Measurements from ENCODE around the gene TCEAL8.

The TCEAL8 gene, protein sequence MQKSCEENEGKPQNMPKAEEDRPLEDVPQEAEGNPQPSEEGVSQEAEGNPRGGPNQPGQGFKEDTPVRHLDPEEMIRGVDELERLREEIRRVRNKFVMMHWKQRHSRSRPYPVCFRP

DNA sequence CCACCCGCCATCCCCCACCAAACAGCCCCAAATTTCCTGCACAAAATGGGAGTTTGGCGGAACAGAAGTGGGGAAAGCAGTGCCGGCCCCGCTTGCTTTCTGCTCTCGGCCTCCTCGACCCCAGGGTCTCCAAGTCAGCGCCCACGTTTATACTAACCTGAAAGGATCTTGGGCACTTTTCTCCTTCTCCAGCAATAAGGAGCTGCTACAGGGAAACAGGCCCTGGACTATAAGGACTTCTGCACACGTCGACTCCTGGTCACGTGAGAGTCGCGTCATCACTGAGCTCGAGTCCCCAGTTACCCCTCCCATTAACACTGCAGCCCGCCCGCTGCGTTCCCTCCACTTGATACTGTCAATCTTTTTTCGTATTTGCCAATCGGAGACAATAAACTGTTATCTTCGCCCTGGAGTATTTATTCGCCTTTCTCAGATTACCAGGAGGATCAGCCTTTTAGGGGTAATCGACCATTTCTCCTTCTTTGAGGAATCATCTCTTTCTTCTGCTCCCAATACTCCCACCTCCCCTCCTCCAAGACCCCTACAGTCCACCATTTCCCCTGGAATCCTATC lies at the start of gene TCEAL8:
TCEAL8 (minus strand) TSS at position 235 of the 573 bp plus-strand sequence. CDS start 1,176 bp downstream, outside the sequence.
- H3K4me1 ChIP-seq (ENCODE audit: control insufficient read depth in 1 of 2, insufficient read depth in 2 of 2, low read length in 2 of 2): peaks cover 0 to 4% of the 10 kb centered on the region in 2 donors
- H3K4me3 ChIP-seq (ENCODE audit: low read depth in 1 of 2, low read length in 2 of 2): peak within 1 kb of the TSS; percentile 80 to 90
- H3K36me3 ChIP-seq (ENCODE audit: control insufficient read depth in 1 of 2, insufficient read depth in 2 of 2, low read length in 2 of 2): peaks cover 0 to 7% of the 10 kb centered on the region in 2 donors
- peak within 1 kb of the TSS; percentile 66 for H3K27ac ChIP-seq (ENCODE audit: low read depth, low read length)
- H3K9me3 ChIP-seq (ENCODE audit: control insufficient read depth in 1 of 2, low read length in 2 of 2): no peaks in the 10 kb centered on the region
- no peaks in the 10 kb centered on the region for H3K27me3 ChIP-seq (ENCODE audit: control insufficient read depth in 1 of 2, insufficient read depth in 2 of 2, low read length in 2 of 2)
- peak within 1 kb of the TSS; percentile 80 to 89 for H3K9ac ChIP-seq (ENCODE audit: low read depth in 1 of 2, low read length in 2 of 2)

DNA sequence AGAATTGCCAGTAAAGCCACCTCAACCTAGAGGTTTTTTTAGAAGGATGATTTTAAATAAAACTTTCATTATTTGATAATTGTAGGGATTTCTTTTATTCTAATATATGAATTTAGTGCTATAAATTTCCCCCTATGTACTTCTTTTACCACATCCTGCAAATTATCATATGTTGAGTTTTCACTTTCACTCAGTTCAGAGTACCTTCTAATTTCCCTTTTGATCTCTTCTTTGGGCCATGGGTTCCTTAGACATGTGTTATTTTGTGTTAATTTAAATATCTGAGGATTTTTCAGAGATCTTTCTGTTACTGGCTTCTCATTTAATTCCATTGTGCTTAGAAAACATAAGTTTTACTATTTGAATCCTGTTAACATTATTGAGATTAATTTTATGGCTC lies 49.8 kb upstream of the TCEAL8 start:
- Histone ChIP-seq H3K9me3 (ENCODE audit: control insufficient read depth in 1 of 2, low read length in 2 of 2) (no peaks in the 10 kb centered on the region), H3K27me3 (ENCODE audit: control insufficient read depth in 1 of 2, insufficient read depth in 2 of 2, low read length in 2 of 2) (no peaks in the 10 kb centered on the region)

DNA sequence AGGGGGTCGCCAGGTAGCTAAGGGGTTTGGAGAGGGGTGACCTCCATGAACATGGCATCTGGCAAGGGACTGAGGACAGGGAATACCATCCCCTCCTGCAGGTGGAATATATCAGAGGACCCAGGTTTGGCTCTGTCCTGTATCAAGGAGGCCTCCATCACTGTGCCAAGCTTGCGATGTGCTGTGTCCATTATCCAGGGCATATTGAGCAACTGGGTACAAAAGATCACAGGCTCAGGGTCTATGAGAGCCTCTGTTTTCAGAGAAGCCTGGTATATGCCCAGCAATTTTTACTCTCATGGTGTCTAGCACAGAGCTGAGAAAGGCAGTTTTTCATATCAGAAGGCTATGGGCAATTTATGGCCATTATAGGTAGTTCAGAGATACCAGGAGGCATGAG lies 38.2 kb upstream of the TCEAL8 start:
- H3K36me3 ChIP-seq (ENCODE audit: control insufficient read depth in 1 of 2, insufficient read depth in 2 of 2, low read length in 2 of 2): no peaks in the 10 kb centered on the region
- no peak overlapping the region for H3K4me3 ChIP-seq (ENCODE audit: low read depth in 1 of 2, low read length in 2 of 2)
- no peaks in the 10 kb centered on the region for H3K9me3 ChIP-seq (ENCODE audit: control insufficient read depth in 1 of 2, low read length in 2 of 2)
- no peaks in the 10 kb centered on the region for H3K4me1 ChIP-seq (ENCODE audit: control insufficient read depth in 1 of 2, insufficient read depth in 2 of 2, low read length in 2 of 2)
- no peak overlapping the region for H3K9ac ChIP-seq (ENCODE audit: low read depth in 1 of 2, low read length in 2 of 2)
- no peak overlapping the region for H3K27ac ChIP-seq (ENCODE audit: low read depth, low read length)
- H3K27me3 ChIP-seq (ENCODE audit: control insufficient read depth in 1 of 2, insufficient read depth in 2 of 2, low read length in 2 of 2): no peaks in the 10 kb centered on the region

More for the DNA sequence above, 49.8 kb upstream of the TCEAL8 start:
- Histone ChIP-seq H3K36me3 (ENCODE audit: control insufficient read depth in 1 of 2, insufficient read depth in 2 of 2, low read length in 2 of 2) (no peaks in the 10 kb centered on the region), H3K9ac (ENCODE audit: low read depth in 1 of 2, low read length in 2 of 2) (no peak overlapping the region), H3K4me1 (ENCODE audit: control insufficient read depth in 1 of 2, insufficient read depth in 2 of 2, low read length in 2 of 2) (no peaks in the 10 kb centered on the region), H3K4me3 (ENCODE audit: low read depth in 1 of 2, low read length in 2 of 2) (no peak overlapping the region), H3K27ac (ENCODE audit: low read depth, low read length) (no peak overlapping the region)

DNA sequence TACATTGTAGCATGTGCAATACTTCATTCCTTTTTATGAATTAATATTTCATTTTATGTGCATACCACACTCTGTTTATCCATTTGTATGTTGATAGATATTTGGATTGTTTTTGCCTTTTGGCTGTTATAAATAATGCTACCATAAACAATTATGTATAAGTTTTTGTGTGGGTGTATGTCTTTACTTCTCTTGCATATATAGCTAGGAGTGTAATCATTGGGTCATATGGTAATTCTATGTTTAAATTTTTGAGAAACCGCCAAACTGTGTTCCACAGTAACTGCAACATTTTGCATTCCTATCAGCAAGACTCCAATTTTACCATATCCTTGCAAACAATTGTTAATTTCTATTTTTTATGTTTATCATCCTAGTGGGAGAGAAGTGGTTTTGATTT lies 24.7 kb upstream of the TCEAL8 start:
- Histone ChIP-seq H3K4me3 (ENCODE audit: low read depth in 1 of 2, low read length in 2 of 2) (no peak overlapping the region), H3K27ac (ENCODE audit: low read depth, low read length) (no peak overlapping the region), H3K4me1 (ENCODE audit: control insufficient read depth in 1 of 2, insufficient read depth in 2 of 2, low read length in 2 of 2) (no peaks in the 10 kb centered on the region), H3K9me3 (ENCODE audit: control insufficient read depth in 1 of 2, low read length in 2 of 2) (no peaks in the 10 kb centered on the region), H3K36me3 (ENCODE audit: control insufficient read depth in 1 of 2, insufficient read depth in 2 of 2, low read length in 2 of 2) (no peaks in the 10 kb centered on the region), H3K27me3 (ENCODE audit: control insufficient read depth in 1 of 2, insufficient read depth in 2 of 2, low read length in 2 of 2) (peaks cover 0 to 4% of the 10 kb centered on the region in 2 donors), H3K9ac (ENCODE audit: low read depth in 1 of 2, low read length in 2 of 2) (no peak overlapping the region)

DNA sequence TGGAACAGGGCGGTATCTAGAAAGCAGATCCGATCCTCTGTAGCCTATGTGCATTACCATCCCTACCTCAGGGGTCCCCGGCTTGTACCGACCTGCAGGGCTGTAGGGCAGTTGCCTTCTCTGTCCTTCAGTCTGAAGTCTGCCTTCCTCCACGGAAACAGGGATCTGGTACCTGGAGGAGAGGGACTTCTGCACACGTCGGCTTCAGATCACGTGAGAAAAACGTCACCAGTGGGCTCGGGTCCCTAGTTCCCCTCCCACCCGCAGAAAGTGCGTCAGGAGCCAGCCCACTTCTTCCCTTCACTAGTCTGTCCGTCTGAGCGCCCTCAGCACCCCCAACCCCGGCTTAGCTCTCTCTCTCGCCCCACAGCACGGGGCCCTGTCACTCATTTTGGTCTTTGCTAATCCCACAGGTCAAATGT lies 21.6 kb upstream of the TCEAL8 start, which contains the start of gene TCEAL5:
TCEAL5 (minus strand) TSS at position 170 of the 422 bp plus-strand sequence. CDS start 2,187 bp downstream, outside the sequence.
- Histone ChIP-seq H3K9ac (ENCODE audit: low read depth in 1 of 2, low read length in 2 of 2) (no peak within 1 kb of the TSS), H3K4me3 (ENCODE audit: low read depth in 1 of 2, low read length in 2 of 2) (peak within 1 kb of the TSS; percentile 16 to 40), H3K27me3 (ENCODE audit: control insufficient read depth in 1 of 2, insufficient read depth in 2 of 2, low read length in 2 of 2) (peaks cover 0 to 4% of the 10 kb centered on the region in 2 donors), H3K4me1 (ENCODE audit: control insufficient read depth in 1 of 2, insufficient read depth in 2 of 2, low read length in 2 of 2) (no peaks in the 10 kb centered on the region), H3K9me3 (ENCODE audit: control insufficient read depth in 1 of 2, low read length in 2 of 2) (no peaks in the 10 kb centered on the region), H3K27ac (ENCODE audit: low read depth, low read length) (no peak within 1 kb of the TSS), H3K36me3 (ENCODE audit: control insufficient read depth in 1 of 2, insufficient read depth in 2 of 2, low read length in 2 of 2) (no peaks in the 10 kb centered on the region)

DNA sequence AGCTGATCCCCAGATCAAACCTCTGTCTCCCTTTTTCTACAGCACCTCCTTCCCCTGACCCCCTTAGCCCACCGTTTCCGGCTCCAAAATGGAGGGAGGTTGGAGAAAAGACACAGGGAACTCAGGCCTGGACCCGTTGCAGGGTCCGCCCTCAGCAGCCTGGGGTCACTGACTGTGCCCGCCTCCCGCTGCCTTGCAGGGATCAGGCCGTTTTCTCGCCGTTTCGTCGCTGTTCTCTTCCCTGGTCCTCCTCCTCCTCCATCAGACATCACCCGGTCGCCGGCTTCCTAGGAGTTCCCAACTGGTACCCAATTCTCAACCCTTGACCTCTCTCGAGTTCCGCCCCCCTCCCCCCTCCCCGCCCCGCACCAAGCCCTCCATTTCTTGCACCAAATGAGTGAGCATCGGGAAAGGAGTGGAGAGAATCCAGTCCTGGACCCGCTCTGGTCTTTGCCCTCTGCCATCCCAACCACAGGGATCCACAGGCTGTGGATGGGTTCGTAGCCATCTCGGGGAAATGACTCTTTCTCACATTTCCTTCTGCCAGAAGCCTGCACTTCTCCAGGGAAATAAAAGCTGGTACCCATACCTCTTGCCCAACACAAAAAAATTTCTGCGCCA lies 21.1 kb upstream of the TCEAL8 start:
- Histone ChIP-seq H3K4me1 (ENCODE audit: control insufficient read depth in 1 of 2, insufficient read depth in 2 of 2, low read length in 2 of 2) (no peaks in the 10 kb centered on the region), H3K9ac (ENCODE audit: low read depth in 1 of 2, low read length in 2 of 2) (no peak overlapping the region), H3K27ac (ENCODE audit: low read depth, low read length) (no peak overlapping the region), H3K36me3 (ENCODE audit: control insufficient read depth in 1 of 2, insufficient read depth in 2 of 2, low read length in 2 of 2) (no peaks in the 10 kb centered on the region), H3K27me3 (ENCODE audit: control insufficient read depth in 1 of 2, insufficient read depth in 2 of 2, low read length in 2 of 2) (peaks cover 0 to 4% of the 10 kb centered on the region in 2 donors), H3K4me3 (ENCODE audit: low read depth in 1 of 2, low read length in 2 of 2) (peak overlapping the region in 1 of 2 donors; percentile 40), H3K9me3 (ENCODE audit: control insufficient read depth in 1 of 2, low read length in 2 of 2) (no peaks in the 10 kb centered on the region)

DNA sequence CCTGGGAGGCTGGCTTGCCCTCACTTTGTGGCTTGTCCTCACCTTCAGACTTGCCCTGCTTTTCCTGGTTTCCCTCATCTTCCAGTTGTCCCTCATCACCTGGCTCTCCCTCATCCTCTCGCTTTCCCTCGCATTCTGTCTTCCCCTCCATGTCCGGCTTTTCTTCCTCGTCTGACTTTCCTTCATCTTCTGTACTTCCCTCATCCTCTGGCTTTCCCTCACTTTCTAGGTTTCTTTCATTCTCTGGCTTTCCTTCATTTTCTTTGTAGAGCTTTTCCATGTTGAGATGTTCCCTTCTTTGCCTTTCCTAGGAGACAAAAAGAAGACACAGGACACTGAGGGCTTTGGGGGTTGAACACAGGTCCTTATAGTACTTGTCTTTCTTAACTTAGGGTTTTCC lies 19.3 kb upstream of the TCEAL8 start:
- H3K27me3 ChIP-seq (ENCODE audit: control insufficient read depth in 1 of 2, insufficient read depth in 2 of 2, low read length in 2 of 2): peaks cover 0 to 4% of the 10 kb centered on the region in 2 donors
- no peaks in the 10 kb centered on the region for H3K4me1 ChIP-seq (ENCODE audit: control insufficient read depth in 1 of 2, insufficient read depth in 2 of 2, low read length in 2 of 2)
- H3K9me3 ChIP-seq (ENCODE audit: control insufficient read depth in 1 of 2, low read length in 2 of 2): no peaks in the 10 kb centered on the region
- no peak overlapping the region for H3K4me3 ChIP-seq (ENCODE audit: low read depth in 1 of 2, low read length in 2 of 2)
- H3K27ac ChIP-seq (ENCODE audit: low read depth, low read length): no peak overlapping the region
- no peak overlapping the region for H3K9ac ChIP-seq (ENCODE audit: low read depth in 1 of 2, low read length in 2 of 2)
- no peaks in the 10 kb centered on the region for H3K36me3 ChIP-seq (ENCODE audit: control insufficient read depth in 1 of 2, insufficient read depth in 2 of 2, low read length in 2 of 2)

DNA sequence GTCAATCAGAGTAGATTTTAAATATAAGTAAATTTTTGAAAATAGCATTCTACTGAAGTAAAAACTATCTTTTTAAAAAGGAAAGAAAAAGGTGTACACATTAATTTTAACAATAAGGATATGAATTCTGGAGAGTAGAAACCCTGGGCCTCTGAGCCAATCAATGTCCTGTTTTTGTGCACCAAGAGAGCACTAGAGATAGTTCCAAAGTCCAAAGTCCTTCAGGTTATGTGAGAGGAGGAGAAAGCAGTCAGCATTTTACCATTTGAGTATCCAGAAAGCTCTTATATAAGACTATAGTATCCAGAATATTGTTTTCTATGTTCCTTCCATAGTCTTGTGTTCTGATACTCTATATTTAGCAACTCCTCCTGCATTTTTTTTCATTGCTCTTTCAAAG lies 3.3 kb upstream of the TCEAL8 start:
- no peak overlapping the region for H3K9ac ChIP-seq (ENCODE audit: low read depth in 1 of 2, low read length in 2 of 2)
- no peaks in the 10 kb centered on the region for H3K36me3 ChIP-seq (ENCODE audit: control insufficient read depth in 1 of 2, insufficient read depth in 2 of 2, low read length in 2 of 2)
- H3K4me3 ChIP-seq (ENCODE audit: low read depth in 1 of 2, low read length in 2 of 2): no peak overlapping the region
- no peak overlapping the region for H3K27ac ChIP-seq (ENCODE audit: low read depth, low read length)
- peaks cover 0 to 4% of the 10 kb centered on the region in 2 donors for H3K4me1 ChIP-seq (ENCODE audit: control insufficient read depth in 1 of 2, insufficient read depth in 2 of 2, low read length in 2 of 2)
- no peaks in the 10 kb centered on the region for H3K27me3 ChIP-seq (ENCODE audit: control insufficient read depth in 1 of 2, insufficient read depth in 2 of 2, low read length in 2 of 2)
- no peaks in the 10 kb centered on the region for H3K9me3 ChIP-seq (ENCODE audit: control insufficient read depth in 1 of 2, low read length in 2 of 2)

DNA sequence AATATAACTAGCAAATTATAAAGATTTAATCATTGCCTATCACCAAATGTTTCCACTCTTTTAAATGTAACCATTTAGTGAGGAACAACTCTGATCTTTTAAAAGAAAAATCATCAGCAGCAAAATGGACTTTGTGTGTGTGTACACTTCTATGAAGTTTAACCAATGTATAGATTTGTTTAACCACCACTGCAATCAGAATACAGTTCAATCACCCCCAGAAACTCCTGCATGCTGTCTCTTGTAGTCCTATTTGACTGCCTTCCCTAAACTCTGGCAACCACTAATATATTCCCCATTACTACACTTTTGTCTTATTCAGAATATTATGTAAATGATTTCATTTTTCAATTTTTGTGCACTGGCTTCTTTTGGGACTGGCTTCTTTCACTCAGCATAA lies 1.7 kb upstream of the TCEAL8 start:
- H3K9ac ChIP-seq (ENCODE audit: low read depth in 1 of 2, low read length in 2 of 2): no peak overlapping the region
- no peak overlapping the region for H3K27ac ChIP-seq (ENCODE audit: low read depth, low read length)
- no peaks in the 10 kb centered on the region for H3K9me3 ChIP-seq (ENCODE audit: control insufficient read depth in 1 of 2, low read length in 2 of 2)
- peaks cover 0 to 7% of the 10 kb centered on the region in 2 donors for H3K36me3 ChIP-seq (ENCODE audit: control insufficient read depth in 1 of 2, insufficient read depth in 2 of 2, low read length in 2 of 2)
- H3K4me3 ChIP-seq (ENCODE audit: low read depth in 1 of 2, low read length in 2 of 2): no peak overlapping the region
- peaks cover 0 to 4% of the 10 kb centered on the region in 2 donors for H3K4me1 ChIP-seq (ENCODE audit: control insufficient read depth in 1 of 2, insufficient read depth in 2 of 2, low read length in 2 of 2)
- H3K27me3 ChIP-seq (ENCODE audit: control insufficient read depth in 1 of 2, insufficient read depth in 2 of 2, low read length in 2 of 2): no peaks in the 10 kb centered on the region

DNA sequence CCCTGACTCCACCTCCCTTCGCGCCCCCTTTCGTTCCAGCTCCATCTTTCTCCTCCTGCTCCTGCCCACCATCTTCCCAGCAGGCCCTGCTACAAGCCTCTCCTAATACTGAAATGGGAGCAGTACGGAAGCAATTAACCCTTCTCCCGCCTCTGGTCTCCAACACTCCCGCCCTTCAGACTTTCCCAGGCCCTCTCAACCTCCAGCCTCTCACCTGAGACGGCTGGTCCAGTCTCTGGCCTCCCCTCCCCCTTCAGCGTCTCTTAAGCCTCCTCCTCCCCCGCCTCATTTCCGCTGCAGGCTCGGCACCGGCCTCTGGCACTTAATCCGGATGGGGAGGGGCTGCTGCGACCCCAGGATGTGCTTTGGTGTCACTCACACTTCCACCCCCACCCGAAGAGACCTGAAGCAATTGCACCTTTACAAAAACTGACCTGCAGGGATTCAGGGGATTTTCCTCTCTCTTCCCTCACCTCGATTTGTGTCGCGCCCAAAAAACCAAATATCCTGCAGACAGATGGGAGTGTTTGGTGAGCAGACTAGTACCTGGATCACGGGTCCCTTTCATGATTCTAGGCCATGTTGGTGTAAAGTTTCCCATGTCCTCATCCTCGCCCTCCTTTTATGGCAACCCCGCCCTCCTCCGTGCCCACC lies 657 bp downstream of the TCEAL8 start:
- peak overlapping the region; percentile 80 to 89 for H3K9ac ChIP-seq (ENCODE audit: low read depth in 1 of 2, low read length in 2 of 2)
- H3K36me3 ChIP-seq (ENCODE audit: control insufficient read depth in 1 of 2, insufficient read depth in 2 of 2, low read length in 2 of 2): peaks cover 0 to 7% of the 10 kb centered on the region in 2 donors
- H3K27ac ChIP-seq (ENCODE audit: low read depth, low read length): peak overlapping the region; percentile 66

More for the DNA sequence above, 657 bp downstream of the TCEAL8 start:
- Histone ChIP-seq H3K9me3 (ENCODE audit: control insufficient read depth in 1 of 2, low read length in 2 of 2) (no peaks in the 10 kb centered on the region), H3K4me1 (ENCODE audit: control insufficient read depth in 1 of 2, insufficient read depth in 2 of 2, low read length in 2 of 2) (peaks cover 0 to 4% of the 10 kb centered on the region in 2 donors), H3K27me3 (ENCODE audit: control insufficient read depth in 1 of 2, insufficient read depth in 2 of 2, low read length in 2 of 2) (no peaks in the 10 kb centered on the region), H3K4me3 (ENCODE audit: low read depth in 1 of 2, low read length in 2 of 2) (peak overlapping the region; percentile 80 to 90)
